OCI-LY3 (cell line): ENCODE results near the gene POU2AF1.

Experiments
- H2AFZ ChIP-seq: fragments of 200-600, 300-600 bp; shearing (Covaris generic); 2 replicates; pipeline ENCODE4 v1.6.0; 2014; ENCODE audit warnings: antibody characterized with exemption, low read depth, low read length
- H3K27ac ChIP-seq: fragments of 200-600, 300-600 bp; sonication (generic); 2 replicates; pipeline ENCODE4 v1.5.1; 2014; ENCODE audit warnings: mild to moderate bottlenecking, low read length, moderate library complexity, mixed read lengths
- H3K27me3 ChIP-seq: fragments of 200-600, 300-600 bp; sonication (generic); 2 replicates; pipeline ENCODE4 v1.6.1; 2014; ENCODE audit warnings: low read depth, low read length, mixed read lengths
- H3K36me3 ChIP-seq: fragments of 200-600, 300-600 bp; sonication (generic); replicated peaks from 2 replicates; pipeline ENCODE3; 2014; ENCODE audit warnings: low read depth, low read length, mixed read lengths
- H3K4me1 ChIP-seq: fragments of 300-600, 200-600 bp; sonication (generic); 2 replicates; pipeline ENCODE4 v1.6.1; 2014; ENCODE audit warnings: low read length, mixed read lengths
- H3K4me2 ChIP-seq: fragments of 200-600, 300-600 bp; sonication (generic); 2 replicates; pipeline ENCODE4 v1.6.1; 2014; ENCODE audit warnings: low read length, mixed read lengths
- H3K4me3 ChIP-seq: fragments of 300-600, 200-600 bp; sonication (generic); 2 replicates; pipeline ENCODE4 v1.5.1; 2014; ENCODE audit warnings: antibody characterized with exemption, mild to moderate bottlenecking, low read length, moderate library complexity
- H3K79me2 ChIP-seq: fragments of 300-600, 200-600 bp; shearing (Covaris generic); 2 replicates; pipeline ENCODE4 v1.6.1; 2014; ENCODE audit warnings: mild to moderate bottlenecking, low read length, mixed read lengths
- H3K9ac ChIP-seq: fragments of 300-600, 200-600 bp; shearing (Covaris generic); 2 replicates; pipeline ENCODE4 v1.6.0; 2014; ENCODE audit warnings: mild to moderate bottlenecking, low read length, moderate library complexity
- H3K9me3 ChIP-seq: fragments of 200-600, 300-600 bp; shearing (Covaris generic); 2 replicates; pipeline ENCODE4 v1.6.1; 2014; ENCODE audit warnings: low read length, mixed read lengths; ENCODE audit not compliant: insufficient read depth
- H4K20me1 ChIP-seq: fragments of 200-600, 300-600 bp; sonication (generic); 2 replicates; pipeline ENCODE4 v1.6.1; 2016; ENCODE audit warnings: low read length, mixed read lengths; ENCODE audit not compliant: insufficient read depth
- EZH2phosphoT487 ChIP-seq: fragments of 200-600 bp; shearing (Covaris generic); IDR thresholded peaks from 2 replicates; pipeline ENCODE4 v1.6.1; 2018; ENCODE audit warnings: antibody characterized with exemption, mixed run types, low read depth
- TF ChIP-seq, protein P1 (sequence below): fragments of 200-600, 300-600 bp; sonication (generic); IDR thresholded peaks from 2 replicates; pipeline ENCODE4 v1.5.1; 2014; ENCODE audit warnings: antibody characterized with exemption, low read length, low read depth

The POU2AF1 gene

DNA sequence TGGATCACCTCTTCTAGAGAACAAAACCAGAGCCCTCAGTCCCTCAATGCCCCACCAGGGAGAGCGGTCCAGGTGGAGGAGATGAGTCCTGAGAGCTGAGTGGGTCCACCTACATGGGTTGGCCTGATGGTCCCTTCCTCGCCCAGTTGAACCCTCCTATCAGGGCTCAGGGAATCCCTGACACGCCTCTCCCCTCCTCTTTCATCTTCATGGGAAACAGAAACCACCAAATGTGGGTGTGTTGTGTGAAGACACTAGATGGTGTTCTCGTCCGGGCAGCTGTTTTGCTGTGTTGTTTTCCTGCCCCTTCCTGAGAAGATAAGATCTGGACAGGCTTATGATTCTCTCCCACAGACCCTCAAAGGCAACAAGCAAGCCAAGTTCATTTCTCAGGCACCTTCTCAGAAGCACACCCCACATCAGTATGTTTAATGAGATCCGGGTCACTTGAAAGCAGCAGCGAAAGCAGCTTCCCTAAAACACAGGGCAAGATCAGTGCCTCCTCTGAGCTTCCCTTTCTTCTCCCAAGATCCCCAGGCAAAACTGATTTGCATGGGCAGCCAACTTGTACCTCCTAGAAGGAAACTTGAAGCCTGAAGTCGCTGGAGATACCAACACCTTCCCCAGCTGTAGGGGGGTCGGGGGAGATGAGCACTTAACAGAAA, 35.3 kb upstream of the POU2AF1 start:
- Histone ChIP-seq H3K27ac (peak overlapping the region; percentile 99), H3K4me3 (peak overlapping the region; percentile 33; the same call in 1 of the 2 replicates)

GRCh38 chr11:111413849-111414248, 34.8 kb upstream of the POU2AF1 start:
- Histone ChIP-seq H3K4me2 (peak overlapping the region; percentile 64), H3K9me3 (peaks cover 32% of the 10 kb centered on the region; the same call in 1 of the 2 replicates), H3K9ac (peak overlapping the region; percentile 96)

More for the DNA sequence above, 35.3 kb upstream of the POU2AF1 start:
- H3K4me2 ChIP-seq, result peak overlapping the region; percentile 64
- peak overlapping the region; percentile 96 for H3K9ac ChIP-seq
- no peaks in the 10 kb centered on the region for H3K36me3 ChIP-seq
- TF ChIP-seq, protein P1, sequence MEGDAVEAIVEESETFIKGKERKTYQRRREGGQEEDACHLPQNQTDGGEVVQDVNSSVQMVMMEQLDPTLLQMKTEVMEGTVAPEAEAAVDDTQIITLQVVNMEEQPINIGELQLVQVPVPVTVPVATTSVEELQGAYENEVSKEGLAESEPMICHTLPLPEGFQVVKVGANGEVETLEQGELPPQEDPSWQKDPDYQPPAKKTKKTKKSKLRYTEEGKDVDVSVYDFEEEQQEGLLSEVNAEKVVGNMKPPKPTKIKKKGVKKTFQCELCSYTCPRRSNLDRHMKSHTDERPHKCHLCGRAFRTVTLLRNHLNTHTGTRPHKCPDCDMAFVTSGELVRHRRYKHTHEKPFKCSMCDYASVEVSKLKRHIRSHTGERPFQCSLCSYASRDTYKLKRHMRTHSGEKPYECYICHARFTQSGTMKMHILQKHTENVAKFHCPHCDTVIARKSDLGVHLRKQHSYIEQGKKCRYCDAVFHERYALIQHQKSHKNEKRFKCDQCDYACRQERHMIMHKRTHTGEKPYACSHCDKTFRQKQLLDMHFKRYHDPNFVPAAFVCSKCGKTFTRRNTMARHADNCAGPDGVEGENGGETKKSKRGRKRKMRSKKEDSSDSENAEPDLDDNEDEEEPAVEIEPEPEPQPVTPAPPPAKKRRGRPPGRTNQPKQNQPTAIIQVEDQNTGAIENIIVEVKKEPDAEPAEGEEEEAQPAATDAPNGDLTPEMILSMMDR, result no peak; the same call in 1 of the 2 replicates
- TF ChIP-seq EZH2phosphoT487, result no peak
- H3K27me3 ChIP-seq, result no peaks in the 10 kb centered on the region
- peaks cover 37% of the 10 kb centered on the region; the same call in 1 of the 2 replicates for H3K9me3 ChIP-seq
- H4K20me1 ChIP-seq, result no peaks in the 10 kb centered on the region
- H3K79me2 ChIP-seq, result peaks cover 28% of the 10 kb centered on the region
- peaks cover 99% of the 10 kb centered on the region for H3K4me1 ChIP-seq
- H2AFZ ChIP-seq, result no peak overlapping the region

GRCh38 chr11:111412293-111412692, 33.2 kb upstream of the POU2AF1 start:
- peak overlapping the region; percentile 99 for H3K27ac ChIP-seq
- peaks cover 17% of the 10 kb centered on the region; the same call in 1 of the 2 replicates for H3K9me3 ChIP-seq
- no peak overlapping the region for H3K4me3 ChIP-seq
- no peak overlapping the region for H3K4me2 ChIP-seq
- H3K27me3 ChIP-seq, result no peaks in the 10 kb centered on the region
- H3K36me3 ChIP-seq, result no peaks in the 10 kb centered on the region
- H4K20me1 ChIP-seq, result no peaks in the 10 kb centered on the region
- H2AFZ ChIP-seq, result no peak overlapping the region
- H3K9ac ChIP-seq, result peak overlapping the region; percentile 88; the same call in 1 of the 2 replicates
- TF ChIP-seq, protein P1, result no peak
- no peak for TF ChIP-seq EZH2phosphoT487
- H3K79me2 ChIP-seq, result peaks cover 23% of the 10 kb centered on the region
- H3K4me1 ChIP-seq, result peaks cover 97% of the 10 kb centered on the region

More at GRCh38 chr11:111413849-111414248, 34.8 kb upstream of the POU2AF1 start:
- peak overlapping the region; percentile 33; the same call in 1 of the 2 replicates for H3K4me3 ChIP-seq
- peak overlapping the region; percentile 99 for H3K27ac ChIP-seq
- no peaks in the 10 kb centered on the region for H4K20me1 ChIP-seq
- H3K4me1 ChIP-seq, result peaks cover 99% of the 10 kb centered on the region
- H3K27me3 ChIP-seq, result no peaks in the 10 kb centered on the region
- TF ChIP-seq EZH2phosphoT487, result no peak
- TF ChIP-seq, protein P1, result no peak
- peaks cover 23% of the 10 kb centered on the region for H3K79me2 ChIP-seq
- H2AFZ ChIP-seq, result no peak overlapping the region
- no peaks in the 10 kb centered on the region for H3K36me3 ChIP-seq

GRCh38 chr11:111411456-111411855, 32.4 kb upstream of the POU2AF1 start:
- Histone ChIP-seq H2AFZ (no peak overlapping the region), H4K20me1 (no peaks in the 10 kb centered on the region), H3K79me2 (peaks cover 23% of the 10 kb centered on the region), H3K9ac (peak overlapping the region; percentile 88), H3K9me3 (peaks cover 11% of the 10 kb centered on the region; the same call in 1 of the 2 replicates), H3K36me3 (no peaks in the 10 kb centered on the region), H3K4me3 (peak overlapping the region; percentile 61; the same call in 1 of the 2 replicates), H3K4me1 (peaks cover 93% of the 10 kb centered on the region), H3K27me3 (no peaks in the 10 kb centered on the region), H3K4me2 (peak overlapping the region; percentile 86), H3K27ac (peak overlapping the region; percentile 99)
- TF ChIP-seq, protein P1, result no peak
- TF ChIP-seq EZH2phosphoT487, result no peak
